Chondrocyte (in vitro differentiated cells): ENCODE measurements around the gene WWTR1. TPM values are rescaled to one million over a fixed set of nuclear protein-coding genes. Genes with fewer than 3 reads are reported as not detected.

ENCODE experiments used
- DNase-seq: peaks from one replicate; pipeline ENCODE4 v3.0.0; 2021; ENCODE audit warnings: mixed read lengths, low spot score
- H3K27ac Mint-ChIP-seq: one replicate; pipeline ENCODE4 v1.8.0; 2021; ENCODE audit warnings: mild to moderate bottlenecking, moderate library complexity, mixed read lengths; ENCODE audit not compliant: unreplicated experiment
- H3K27me3 Mint-ChIP-seq: 2 replicates; pipeline ENCODE4 v1.8.0; 2021; ENCODE audit warnings: low read depth, mixed read lengths
- H3K36me3 Mint-ChIP-seq: 2 replicates; pipeline ENCODE4 v1.8.0; 2021; ENCODE audit warnings: low read depth, mixed read lengths
- H3K4me1 Mint-ChIP-seq: 2 replicates; pipeline ENCODE4 v1.8.0; 2021; ENCODE audit warnings: low read depth, mild to moderate bottlenecking, mixed read lengths
- H3K4me3 Mint-ChIP-seq: one replicate; pipeline ENCODE4 v1.8.0; 2021; ENCODE audit warnings: mild to moderate bottlenecking, moderate library complexity, mixed read lengths; ENCODE audit not compliant: unreplicated experiment
- H3K9me3 Mint-ChIP-seq: 2 replicates; pipeline ENCODE4 v1.8.0; 2021; ENCODE audit warnings: low read depth, mixed read lengths
- CTCF ChIP-seq: fragments of 200-600 bp; sonication (generic); IDR thresholded peaks from 2 replicates; pipeline ENCODE4 v1.5.0; 2021; ENCODE audit warnings: antibody characterized with exemption, mild to moderate bottlenecking, moderate library complexity
- total RNA-seq: library from RNA; stranded (reverse); gene quantifications from 3 replicates; pipeline ENCODE4 v1.2.1, GENCODE V29; 2021

WWTR1 gene
- total RNA-seq, 1 donor from 2014 or later = 107 TPM

DNA sequence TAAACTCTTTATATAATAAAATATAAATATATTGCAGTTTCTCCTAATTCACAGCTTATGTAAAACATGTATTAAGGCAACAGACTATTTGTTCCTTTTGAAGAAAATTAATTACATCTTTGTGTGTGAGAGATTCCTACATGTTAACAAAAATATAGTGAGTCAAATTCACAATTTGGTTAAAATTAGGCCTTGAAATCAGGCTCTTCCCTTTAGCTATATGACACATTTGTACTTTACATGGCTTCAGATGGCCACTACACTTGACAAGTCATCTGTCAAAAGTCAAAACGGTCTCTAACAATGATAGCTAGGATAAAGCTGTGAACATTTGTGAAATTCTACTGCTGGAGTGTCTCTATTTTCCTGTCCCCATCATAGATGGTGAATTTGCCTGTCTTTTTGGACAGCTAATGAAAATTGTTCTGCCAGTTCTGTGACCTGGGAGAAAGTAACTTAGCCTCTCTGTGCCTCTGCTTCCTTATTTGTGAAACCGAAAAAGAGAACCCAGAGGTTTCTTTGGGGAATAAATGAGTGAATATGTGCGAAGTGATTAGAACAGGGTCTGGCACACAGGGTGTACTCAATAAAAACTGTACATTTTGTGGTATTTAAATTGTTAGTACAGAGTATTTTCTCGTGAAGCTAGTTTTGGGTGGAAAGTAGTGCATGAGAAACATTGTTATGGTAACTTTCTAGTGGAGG, 159.7 kb downstream of the WWTR1 start:
- no peak for DNase-seq
- Mint-ChIP-seq H3K27ac (no peak overlapping the region), H3K4me3 (no peak overlapping the region), H3K36me3 (no peaks in the 10 kb centered on the region), H3K27me3 (no peaks in the 10 kb centered on the region), H3K9me3 (no peaks in the 10 kb centered on the region), H3K4me1 (peaks cover 20% of the 10 kb centered on the region)
- no peak for TF ChIP-seq CTCF

GRCh38 chr3:149496891-149497290, 160.9 kb downstream of the WWTR1 start:
- H3K9me3 Mint-ChIP-seq = no peaks in the 10 kb centered on the region
- H3K27me3 Mint-ChIP-seq = peaks cover 1% of the 10 kb centered on the region
- no peak for DNase-seq
- no peak for TF ChIP-seq CTCF
- no peaks in the 10 kb centered on the region for H3K36me3 Mint-ChIP-seq
- peaks cover 18% of the 10 kb centered on the region for H3K4me1 Mint-ChIP-seq
- no peak overlapping the region for H3K27ac Mint-ChIP-seq
- H3K4me3 Mint-ChIP-seq = no peak overlapping the region

DNA sequence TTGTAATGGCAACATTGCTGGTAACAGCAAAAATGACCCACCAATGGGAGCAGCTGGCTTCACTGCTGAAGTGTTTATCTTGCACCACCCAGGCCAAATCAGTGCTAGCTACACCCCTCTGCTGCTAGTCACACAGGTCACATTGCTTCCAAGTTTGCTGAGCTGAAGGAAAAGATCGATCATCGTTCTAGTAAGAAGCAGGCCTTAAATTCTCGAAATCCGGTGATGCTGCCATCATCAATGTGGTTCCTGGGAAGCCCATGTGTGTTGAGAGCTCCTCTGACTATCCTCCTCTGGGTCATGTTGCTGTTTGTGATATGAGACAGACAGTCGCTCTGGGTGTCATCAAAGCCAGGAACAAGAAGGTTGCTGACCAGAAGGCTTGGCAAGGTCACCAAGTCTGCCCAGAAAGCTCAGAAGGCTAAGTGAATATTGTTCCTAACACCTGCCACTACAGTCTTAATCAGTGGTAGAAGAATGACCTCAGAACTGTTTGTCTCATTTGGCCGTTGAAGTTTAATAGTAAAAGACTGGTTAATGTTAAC, 162.2 kb downstream of the WWTR1 start:
- no peak for TF ChIP-seq CTCF

DNA sequence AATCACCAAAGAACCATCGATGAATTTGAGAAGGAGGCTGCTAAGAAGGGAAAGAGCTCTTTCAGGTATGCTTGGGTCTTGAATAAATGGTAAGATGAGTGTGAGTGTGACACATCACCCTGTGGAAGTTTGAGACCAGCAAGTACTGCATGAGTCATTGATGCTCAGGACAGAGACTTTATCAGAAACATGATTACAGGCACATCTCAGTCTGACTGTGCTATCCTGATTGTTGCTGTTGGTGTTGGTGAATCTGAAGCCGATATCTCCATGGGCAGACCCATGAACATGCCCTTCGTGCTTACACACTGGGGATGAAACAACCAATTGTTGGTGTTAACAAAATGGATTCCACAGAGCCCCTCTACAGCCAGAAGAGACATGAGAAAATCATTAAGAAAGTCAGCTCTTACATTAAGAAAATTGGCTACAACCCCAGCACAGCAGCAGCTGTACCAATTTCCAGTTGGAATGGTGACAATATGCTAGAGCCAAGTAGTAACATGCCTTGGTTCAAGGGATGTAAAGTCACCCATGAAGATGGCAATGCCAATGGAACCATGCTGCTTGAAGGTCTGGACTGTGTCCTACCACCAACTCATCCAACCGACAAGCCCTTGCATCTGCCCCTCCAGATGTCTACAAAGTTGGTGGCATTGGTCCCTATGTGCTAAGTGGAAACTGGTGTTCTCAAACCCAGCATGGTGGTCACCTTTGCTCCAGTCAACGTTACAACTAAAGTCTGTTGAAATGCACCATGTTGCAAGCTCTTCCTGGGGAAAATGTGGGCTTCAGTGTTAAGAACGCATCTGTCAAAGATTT, 162.9 kb downstream of the WWTR1 start:
- peaks cover 3% of the 10 kb centered on the region for H3K27me3 Mint-ChIP-seq
- TF ChIP-seq CTCF = no peak
- no peak overlapping the region for H3K27ac Mint-ChIP-seq
- H3K4me1 Mint-ChIP-seq = peaks cover 6% of the 10 kb centered on the region
- no peak for DNase-seq
- H3K36me3 Mint-ChIP-seq = no peaks in the 10 kb centered on the region
- H3K4me3 Mint-ChIP-seq = no peak overlapping the region
- H3K9me3 Mint-ChIP-seq = no peaks in the 10 kb centered on the region

More for the DNA sequence above, 162.2 kb downstream of the WWTR1 start:
- Mint-ChIP-seq H3K9me3 (no peaks in the 10 kb centered on the region), H3K27ac (no peak overlapping the region), H3K4me3 (no peak overlapping the region), H3K36me3 (no peaks in the 10 kb centered on the region), H3K27me3 (peaks cover 3% of the 10 kb centered on the region), H3K4me1 (peaks cover 6% of the 10 kb centered on the region)
- DNase-seq = no peak

DNA sequence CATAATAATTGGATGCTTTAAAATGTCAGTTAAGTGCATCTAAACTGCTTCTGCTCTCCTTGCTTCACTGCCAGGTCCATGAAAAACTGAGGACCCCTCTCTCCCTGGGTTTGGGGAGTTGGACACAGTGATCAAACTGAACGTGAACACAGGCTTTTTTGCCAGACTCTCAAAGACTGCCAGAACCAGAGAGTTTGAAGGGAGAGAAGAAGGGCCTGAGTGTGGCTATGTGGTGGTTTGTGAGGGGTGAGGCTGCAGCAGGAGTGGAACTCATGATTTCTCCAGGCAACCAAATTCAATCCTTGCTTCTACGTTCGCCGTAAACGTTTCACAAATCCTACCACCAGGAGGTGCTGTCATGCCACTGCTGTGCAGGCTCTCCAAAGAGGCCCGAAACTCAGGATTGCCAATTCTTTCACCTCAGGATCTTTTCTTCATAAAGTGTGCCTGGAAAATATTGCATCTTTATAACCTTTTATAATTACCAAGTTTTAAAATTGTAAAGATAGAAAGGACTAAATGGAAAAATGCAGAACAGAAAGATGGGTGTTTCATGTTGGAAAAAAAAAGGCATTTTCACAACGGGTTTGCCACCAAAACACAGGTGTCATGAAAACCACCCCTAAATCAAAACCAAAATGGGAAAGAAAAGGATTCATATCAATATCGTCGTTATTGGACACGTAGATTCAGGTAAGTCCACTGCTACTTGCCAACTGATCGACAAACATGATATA, 163.6 kb downstream of the WWTR1 start:
- no peak for DNase-seq
- peak; percentile 93 for TF ChIP-seq CTCF
- peaks cover 3% of the 10 kb centered on the region for H3K27me3 Mint-ChIP-seq
- peaks cover 8% of the 10 kb centered on the region for H3K4me1 Mint-ChIP-seq
- H3K9me3 Mint-ChIP-seq = no peaks in the 10 kb centered on the region
- H3K4me3 Mint-ChIP-seq = no peak overlapping the region
- H3K36me3 Mint-ChIP-seq = no peaks in the 10 kb centered on the region
- H3K27ac Mint-ChIP-seq = no peak overlapping the region
